H9 (cell line): ENCODE results near the gene APOL6. TPM values are rescaled to one million over a fixed set of nuclear protein-coding genes. Genes with fewer than 3 reads are reported as not detected.
"Not testable (repeated sequence)": the region's sequence is repeated elsewhere in the genome, so short reads cannot be mapped to it uniquely, and the experiment has no call there.

ENCODE experiments used
- DNase-seq: peaks from one replicate; pipeline ENCODE4 v3.0.0-alpha.2; 2017
- H2AFZ ChIP-seq: one replicate; pipeline ENCODE4 v1.6.1; 2013; ENCODE audit warnings: mild to moderate bottlenecking, low read length, control low read depth, moderate library complexity
- H2AK5ac ChIP-seq: 2 replicates; pipeline ENCODE4 v1.6.1; 2013; ENCODE audit warnings: low read length, control low read depth, mixed read lengths; ENCODE audit not compliant: insufficient read length
- H2BK120ac ChIP-seq: one replicate; pipeline ENCODE4 v1.6.1; 2013; ENCODE audit warnings: low read depth, mild to moderate bottlenecking, low read length, control low read depth, inconsistent platforms; ENCODE audit not compliant: poor library complexity, severe bottlenecking
- H2BK12ac ChIP-seq: 2 replicates; pipeline ENCODE4 v1.6.1; 2013; ENCODE audit warnings: low read length, control low read depth, mixed read lengths, low read depth; ENCODE audit not compliant: insufficient read length
- H2BK15ac ChIP-seq: 2 replicates; pipeline ENCODE4 v1.6.1; 2013; ENCODE audit warnings: low read depth, low read length, control low read depth
- H2BK20ac ChIP-seq: one replicate; pipeline ENCODE4 v1.6.1; 2013; ENCODE audit warnings: low read depth, mild to moderate bottlenecking, low read length, control low read depth, inconsistent platforms; ENCODE audit not compliant: poor library complexity, severe bottlenecking
- H2BK5ac ChIP-seq: 2 replicates; pipeline ENCODE4 v1.6.1; 2013; ENCODE audit warnings: low read length, control low read depth, mixed read lengths; ENCODE audit not compliant: insufficient read length
- H3K14ac ChIP-seq: 2 replicates; pipeline ENCODE4 v1.6.1; 2013; ENCODE audit warnings: low read length, control low read depth; ENCODE audit not compliant: insufficient read depth
- H3K18ac ChIP-seq: 2 replicates; pipeline ENCODE4 v1.6.1; 2013; ENCODE audit warnings: low read depth, mild to moderate bottlenecking, mixed read lengths, low read length, control low read depth; ENCODE audit not compliant: insufficient read length
- H3K23ac ChIP-seq: 2 replicates; pipeline ENCODE4 v1.6.1; 2013; ENCODE audit warnings: low read length, control low read depth, mixed read lengths, low read depth; ENCODE audit not compliant: insufficient read length
- H3K23me2 ChIP-seq: 2 replicates; pipeline ENCODE4 v1.6.1; 2013; ENCODE audit warnings: low read depth, mild to moderate bottlenecking, mixed read lengths, low read length, control low read depth; ENCODE audit not compliant: insufficient read length, poor library complexity, severe bottlenecking
- H3K27ac ChIP-seq: 2 replicates; pipeline ENCODE4 v1.5.1; 2013; ENCODE audit warnings: low read length, control low read depth, mixed read lengths, low read depth; ENCODE audit not compliant: insufficient read length
- H3K27me3 ChIP-seq: 2 replicates; pipeline ENCODE4 v1.6.1; 2013; ENCODE audit warnings: low read length, control low read depth, inconsistent platforms; ENCODE audit not compliant: insufficient read depth
- H3K4ac ChIP-seq: 2 replicates; pipeline ENCODE4 v1.6.1; 2013; ENCODE audit warnings: low read depth, mild to moderate bottlenecking, control low read depth, inconsistent platforms, low read length, moderate library complexity
- H3K4me1 ChIP-seq: 2 replicates; pipeline ENCODE4 v1.6.1; 2013; ENCODE audit warnings: low read length, control low read depth, inconsistent platforms; ENCODE audit not compliant: insufficient read depth
- H3K4me2 ChIP-seq: 2 replicates; pipeline ENCODE4 v1.6.1; 2013; ENCODE audit warnings: low read length, control low read depth, mixed read lengths; ENCODE audit not compliant: insufficient read length, insufficient read depth
- H3K56ac ChIP-seq: 2 replicates; pipeline ENCODE4 v1.6.1; 2013; ENCODE audit warnings: low read depth, mild to moderate bottlenecking, mixed read lengths, low read length, control low read depth; ENCODE audit not compliant: insufficient read length
- H3K79me1 ChIP-seq: 2 replicates; pipeline ENCODE4 v1.6.1; 2013; ENCODE audit warnings: low read depth, mild to moderate bottlenecking, moderate library complexity, low read length, control low read depth, inconsistent platforms; ENCODE audit not compliant: insufficient read depth, poor library complexity, severe bottlenecking
- H3K79me2 ChIP-seq: 2 replicates; pipeline ENCODE4 v1.6.1; 2013; ENCODE audit warnings: low read length, control low read depth, inconsistent platforms; ENCODE audit not compliant: insufficient read depth
- H3K9ac ChIP-seq: 2 replicates; pipeline ENCODE4 v1.6.1; 2013; ENCODE audit warnings: low read length, control low read depth, mixed read lengths; ENCODE audit not compliant: insufficient read length; ENCODE audit errors: extremely low read depth
- H3K9me3 ChIP-seq: one replicate; pipeline ENCODE4 v1.6.1; 2013; ENCODE audit warnings: low read depth, low read length, inconsistent platforms; ENCODE audit not compliant: control insufficient read depth
- H3T11ph ChIP-seq: one replicate; pipeline ENCODE4 v1.6.1; 2013; ENCODE audit warnings: mild to moderate bottlenecking, low read length, control low read depth, inconsistent platforms
- H4K20me1 ChIP-seq: one replicate; pipeline ENCODE4 v1.6.1; 2013; ENCODE audit not compliant: control insufficient read depth, insufficient read length, insufficient read depth
- H4K5ac ChIP-seq: 2 replicates; pipeline ENCODE4 v1.6.1; 2013; ENCODE audit warnings: low read depth, mild to moderate bottlenecking, mixed read lengths, low read length, control low read depth; ENCODE audit not compliant: insufficient read length
- H4K8ac ChIP-seq: replicated peaks from 2 replicates; pipeline ENCODE4 v1.6.1; 2013; ENCODE audit warnings: low read length, control low read depth, mixed read lengths, low read depth; ENCODE audit not compliant: insufficient read length
- H4K91ac ChIP-seq: 2 replicates; pipeline ENCODE4 v1.6.1; 2013; ENCODE audit warnings: low read depth, mild to moderate bottlenecking, moderate library complexity, mixed read lengths, low read length, control low read depth; ENCODE audit not compliant: insufficient read length
- H3K27ac Mint-ChIP-seq, 3 experiments: 2 replicates in 2 of 3; 3 replicates in 1 of 3; pipeline ENCODE4 v1.8.0; 2020 to 2021; ENCODE audit warnings: mixed read lengths in 3 of 3, mild to moderate bottlenecking in 1 of 3, moderate library complexity in 1 of 3
- H3K27me3 Mint-ChIP-seq: 2 replicates; pipeline ENCODE4 v1.8.0; 2021; ENCODE audit warnings: low read depth, mild to moderate bottlenecking, moderate library complexity, mixed read lengths
- H3K36me3 Mint-ChIP-seq, 3 experiments: 2 replicates in 2 of 3; 3 replicates in 1 of 3; pipeline ENCODE4 v1.8.0; 2020 to 2021; ENCODE audit warnings: low read depth in 3 of 3, mixed read lengths in 3 of 3; ENCODE audit not compliant: insufficient read depth in 1 of 3
- H3K4me1 Mint-ChIP-seq, 2 experiments: 2 replicates each; pipeline ENCODE4 v1.8.0; 2020; ENCODE audit warnings: mixed read lengths in 2 of 2
- H3K4me3 Mint-ChIP-seq, 2 experiments: 2 replicates in 1 of 2; 3 replicates in 1 of 2; pipeline ENCODE4 v1.8.0; 2020 to 2021; ENCODE audit warnings: mild to moderate bottlenecking in 2 of 2, mixed read lengths in 2 of 2, moderate library complexity in 1 of 2
- H3K9me3 Mint-ChIP-seq, 2 experiments: 2 replicates in 1 of 2; 3 replicates in 1 of 2; pipeline ENCODE4 v1.8.0; 2020; ENCODE audit warnings: mild to moderate bottlenecking in 2 of 2, mixed read lengths in 2 of 2, moderate library complexity in 1 of 2
- CTCF ChIP-seq: fragments of 200-600 bp; sonication (generic); conservative IDR thresholded peaks from 3 replicates; pipeline ENCODE4 v1.8.0; 2021; ENCODE audit warnings: antibody characterized with exemption, mild to moderate bottlenecking
- WGBS: extraction: QIAGEN DNeasy Blood & Tissue Kit; methylation state at CpG from one replicate; pipeline ENCODE4 v1.1.7; 2013; ENCODE audit warnings: missing lambda C conversion rate, low lambda C conversion rate, mixed read lengths; ENCODE audit not compliant: insufficient read length; ENCODE audit errors: extremely low coverage; 5-methylcytosine and 5-hydroxymethylcytosine counted together
- total RNA-seq: library from RNA; stranded (reverse); gene quantifications from 2 replicates; pipeline ENCODE4 v1.2.1, GENCODE V29; 2021

Gene APOL6
- total RNA-seq, 1 experiment from 2014 or later = 0.07 TPM

DNA sequence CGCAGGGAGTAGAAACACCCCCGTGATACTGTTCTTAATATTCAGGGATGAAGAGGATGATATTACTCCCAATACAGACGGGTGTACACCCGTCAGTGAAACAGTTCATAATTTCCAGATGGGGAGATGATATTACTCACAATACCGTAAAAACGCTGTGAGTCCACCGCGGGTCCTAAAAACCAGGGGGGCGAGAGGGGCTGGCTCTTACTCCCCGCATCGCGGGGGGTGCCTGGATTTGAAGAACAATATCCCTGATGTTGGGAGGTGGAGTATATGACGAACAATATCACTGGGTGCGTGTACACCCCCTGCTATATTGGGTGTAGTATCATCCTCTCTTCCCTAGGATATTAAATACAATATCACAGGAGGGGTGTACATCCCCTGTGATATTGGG is 48.9 kb downstream of the APOL6 start:
- no peak overlapping the region for H4K5ac ChIP-seq
- no peak overlapping the region for H2BK5ac ChIP-seq
- no peak overlapping the region for H3K56ac ChIP-seq
- H4K91ac ChIP-seq = no peak overlapping the region
- Mint-ChIP-seq H3K27me3 (peaks cover 17% of the 10 kb centered on the region), H3K27ac (no peak overlapping the region), H3K4me1 (no peaks in the 10 kb centered on the region), H3K36me3 (no peaks in the 10 kb centered on the region; a peak in 1 of 7 replicates), H3K9me3 (no peaks in the 10 kb centered on the region), H3K4me3 (no peak overlapping the region)
- H3K4ac ChIP-seq = no peak overlapping the region
- H3T11ph ChIP-seq = no peak overlapping the region
- H3K4me1 ChIP-seq = no peaks in the 10 kb centered on the region
- H3K9ac ChIP-seq = no peak overlapping the region
- no peaks in the 10 kb centered on the region for H4K20me1 ChIP-seq
- H2BK20ac ChIP-seq = no peak overlapping the region
- H3K23ac ChIP-seq = no peak overlapping the region
- no CpG with 5 or more reads among the region's 14 CpGs for WGBS
- H3K27me3 ChIP-seq = no peaks in the 10 kb centered on the region
- no peak for DNase-seq
- H3K18ac ChIP-seq = no peak overlapping the region
- H3K23me2 ChIP-seq = no peaks in the 10 kb centered on the region
- TF ChIP-seq CTCF = no peak
- H4K8ac ChIP-seq = no peak overlapping the region
- H3K79me1 ChIP-seq = no peaks in the 10 kb centered on the region
- no peak overlapping the region for H2BK15ac ChIP-seq
- no peaks in the 10 kb centered on the region for H3K79me2 ChIP-seq
- no peak overlapping the region for H2BK12ac ChIP-seq
- H3K9me3 ChIP-seq = no peaks in the 10 kb centered on the region
- no peak overlapping the region for H2BK120ac ChIP-seq
- no peak overlapping the region for H3K4me2 ChIP-seq
- H2AFZ ChIP-seq = no peak overlapping the region
- no peak overlapping the region for H3K27ac ChIP-seq
- H2AK5ac ChIP-seq = no peak overlapping the region
- no peak overlapping the region for H3K14ac ChIP-seq

DNA sequence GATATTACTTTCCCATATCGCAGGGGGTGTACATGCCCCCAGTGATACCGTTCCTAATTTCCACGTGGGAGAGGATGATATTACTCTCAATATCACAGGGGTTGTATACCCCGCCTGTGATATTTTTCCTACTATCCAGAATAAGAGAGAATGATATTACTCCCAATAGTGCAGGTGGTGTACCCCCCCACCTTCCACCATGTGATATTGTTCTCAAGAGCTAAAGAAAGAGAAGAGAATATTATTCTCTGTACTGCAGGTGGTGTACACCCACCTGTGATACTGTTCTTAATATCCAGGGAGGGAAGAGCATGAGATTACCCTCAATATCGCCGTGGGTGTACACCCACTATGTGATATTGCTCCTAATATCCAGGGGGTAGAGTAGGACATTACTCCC is 51.6 kb downstream of the APOL6 start:
- H3K4me2 ChIP-seq, H2BK12ac ChIP-seq, H3K27ac Mint-ChIP-seq, H3K23ac ChIP-seq, H2AFZ ChIP-seq, H3K14ac ChIP-seq, H3K4me3 Mint-ChIP-seq, H3K27me3 Mint-ChIP-seq, H2AK5ac ChIP-seq, H2BK5ac ChIP-seq, H3K18ac ChIP-seq, H4K91ac ChIP-seq, H2BK15ac ChIP-seq, H4K20me1 ChIP-seq, H3K27me3 ChIP-seq, H3K79me1 ChIP-seq, H2BK120ac ChIP-seq, H3T11ph ChIP-seq, H3K9me3 ChIP-seq, H3K27ac ChIP-seq, H3K36me3 Mint-ChIP-seq, H3K4ac ChIP-seq, H3K4me1 ChIP-seq, H3K79me2 ChIP-seq, H3K56ac ChIP-seq, DNase-seq, H4K8ac ChIP-seq, H3K23me2 ChIP-seq, H4K5ac ChIP-seq, H3K9ac ChIP-seq, H3K9me3 Mint-ChIP-seq, H3K4me1 Mint-ChIP-seq, H2BK20ac ChIP-seq: not testable (repeated sequence)
- no CpG with 5 or more reads among the region's 6 CpGs for WGBS
